ENCODE results near the gene PRKD2.

Gene PRKD2

GRCh38 chr19:46739290-46739771, 22.4 kb upstream of the PRKD2 start:
- DNase-seq = no peak

GRCh38 chr19:46737761-46738171, 20.9 kb upstream of the PRKD2 start:
- DNase-seq = no peak

- DNase-seq = peak; percentile 25
Measured at GRCh38 chr19:46737298-46737654, 20.4 kb upstream of the PRKD2 start.

GRCh38 chr19:46736531-46737297, 19.8 kb upstream of the PRKD2 start:
- no peak for DNase-seq

GRCh38 chr19:46733690-46734292, 16.9 kb upstream of the PRKD2 start:
- no peak for DNase-seq

GRCh38 chr19:46732966-46733689, 16.2 kb upstream of the PRKD2 start:
- DNase-seq = no peak

- DNase-seq = no peak
Measured at GRCh38 chr19:46732172-46732938, 15.4 kb upstream of the PRKD2 start.

GRCh38 chr19:46731584-46731983, 14.7 kb upstream of the PRKD2 start:
- DNase-seq = no peak

- no peak for DNase-seq
Measured at GRCh38 chr19:46731007-46731501, 14.1 kb upstream of the PRKD2 start.

- DNase-seq = no peak
Measured at GRCh38 chr19:46730595-46730994, 13.7 kb upstream of the PRKD2 start.

- DNase-seq = no peak
Measured at GRCh38 chr19:46730187-46730586, 13.3 kb upstream of the PRKD2 start.

- no peak for DNase-seq
Measured at GRCh38 chr19:46729696-46730095, 12.8 kb upstream of the PRKD2 start.

GRCh38 chr19:46728693-46729339, 11.9 kb upstream of the PRKD2 start:
- no peak for DNase-seq

GRCh38 chr19:46728208-46728607, 11.3 kb upstream of the PRKD2 start:
- no peak for DNase-seq

GRCh38 chr19:46727757-46728156, 10.8 kb upstream of the PRKD2 start:
- no peak for DNase-seq

- no peak for DNase-seq
Measured at GRCh38 chr19:46726971-46727501, 10.1 kb upstream of the PRKD2 start.

- DNase-seq = no peak
Measured at GRCh38 chr19:46726551-46726950, 9.6 kb upstream of the PRKD2 start.

GRCh38 chr19:46725859-46726393, 9.0 kb upstream of the PRKD2 start:
- DNase-seq = no peak

GRCh38 chr19:46725036-46725820, 8.3 kb upstream of the PRKD2 start:
- DNase-seq = no peak

- DNase-seq = no peak
Measured at GRCh38 chr19:46724468-46724867, 7.6 kb upstream of the PRKD2 start.

GRCh38 chr19:46723471-46723870, 6.6 kb upstream of the PRKD2 start:
- DNase-seq = no peak

Measured in NCI-H2029 (cell line).